ENCODE data around the gene HNRNPUL2. TPM values are rescaled to one million over a fixed set of nuclear protein-coding genes. Genes with fewer than 3 reads are reported as not detected.
"Not testable (repeated sequence)": the region's sequence is repeated elsewhere in the genome, so short reads cannot be mapped to it uniquely, and the experiment has no call there.

The HNRNPUL2 gene
- total RNA-seq, 2 experiments from 2014 or later: 67.9 to 72.5 TPM

- H3K4me1 Mint-ChIP-seq: peaks cover 43% of the 10 kb centered on the region
- peak within 1 kb of the TSS; percentile 91 for H3K4me3 Mint-ChIP-seq
- H3K36me3 Mint-ChIP-seq: peaks cover 15% of the 10 kb centered on the region
- DNase-seq (no peak), ATAC-seq (ENCODE audit: low read depth) (no peak)
- no peaks in the 10 kb centered on the region for H3K27me3 Mint-ChIP-seq
- H3K9me3 Mint-ChIP-seq: no peaks in the 10 kb centered on the region
- peak within 1 kb of the TSS; percentile 98 for H3K27ac Mint-ChIP-seq
- POLR2A ChIA-PET: interaction anchor here (0.6 to 8.3 kb wide), 15 partner anchors 19 to 174 kb away, joined by 3 to 107 read pairs (median 9); partner anchors contain the start of genes C11orf98, CSKMT, GANAB and HNRNPUL2
Observed at GRCh38 chr11:62707277-62707861, 19.9 kb downstream of the HNRNPUL2 start, which contains the start of the genes BSCL2 and GNG3. BSCL2 (minus strand) TSS chr11:62707424; CDS start chr11:62707195, 229 bp downstream. GNG3 (plus strand) TSS chr11:62707676; CDS start chr11:62708296, 620 bp downstream.

- Mint-ChIP-seq H3K27me3 (no peaks in the 10 kb centered on the region), H3K4me3 (peak overlapping the region; percentile 91), H3K36me3 (peaks cover 16% of the 10 kb centered on the region), H3K27ac (peak overlapping the region; percentile 73), H3K9me3 (no peaks in the 10 kb centered on the region), H3K4me1 (peaks cover 39% of the 10 kb centered on the region)
- ATAC-seq (ENCODE audit: low read depth) (no peak), DNase-seq (no peak)
- POLR2A ChIA-PET: interaction anchor here (0.8 to 8.3 kb wide), 10 partner anchors 20 to 174 kb away, joined by 3 to 107 read pairs (median 24); partner anchors contain the start of genes C11orf98, CSKMT, HNRNPUL2 and LBHD1
Observed at GRCh38 chr11:62706850-62707247, 20.4 kb downstream of the HNRNPUL2 start.

- Mint-ChIP-seq H3K4me3 (peak overlapping the region; percentile 91), H3K9me3 (no peaks in the 10 kb centered on the region), H3K36me3 (peaks cover 16% of the 10 kb centered on the region), H3K27me3 (no peaks in the 10 kb centered on the region), H3K27ac (peak overlapping the region; percentile 73), H3K4me1 (peaks cover 39% of the 10 kb centered on the region)
- POLR2A ChIA-PET: interaction anchor here (0.5 to 8.3 kb wide), 22 partner anchors 10 to 175 kb away, joined by 3 to 107 read pairs (median 4); partner anchors contain the start of genes C11orf98, CSKMT, HNRNPUL2 and LBHD1
- DNase-seq: peak; percentile 95
- ATAC-seq (ENCODE audit: low read depth): peak; percentile 43
Observed at GRCh38 chr11:62705880-62706849, 21.1 kb downstream of the HNRNPUL2 start.

GRCh38 chr11:62705413-62705812 is 21.8 kb downstream of the HNRNPUL2 start:
- Mint-ChIP-seq H3K27ac (peak overlapping the region; percentile 73), H3K4me3 (peak overlapping the region; percentile 91), H3K9me3 (no peaks in the 10 kb centered on the region), H3K36me3 (peaks cover 13% of the 10 kb centered on the region), H3K4me1 (peaks cover 35% of the 10 kb centered on the region), H3K27me3 (no peaks in the 10 kb centered on the region)
- POLR2A ChIA-PET: interaction anchor here (0.7 to 8.3 kb wide), 18 partner anchors 9 to 176 kb away, joined by 3 to 107 read pairs (median 4); partner anchors contain the start of genes C11orf98, CSKMT, HNRNPUL2 and LBHD1
- DNase-seq (no peak), ATAC-seq (ENCODE audit: low read depth) (no peak)

DNA sequence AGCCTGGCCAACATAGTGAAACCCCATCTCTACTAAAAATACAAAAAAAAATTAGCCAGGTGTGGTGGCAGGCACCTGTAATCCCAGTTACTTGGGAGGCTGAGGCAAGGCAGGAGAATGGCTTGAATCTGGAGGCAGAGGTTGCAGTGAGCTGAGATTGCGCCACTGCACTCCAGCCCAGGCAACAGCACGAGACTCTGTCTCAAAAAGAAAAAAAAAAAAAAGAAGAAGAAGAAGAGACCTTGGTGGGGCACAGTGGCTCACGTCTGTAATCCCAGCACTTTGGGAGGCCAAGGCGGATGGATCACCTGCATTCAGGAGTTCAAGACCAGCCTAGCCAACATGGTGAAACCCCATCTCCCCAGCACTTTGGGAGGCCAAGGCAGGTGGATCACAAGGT is 23.3 kb downstream of the HNRNPUL2 start:
- H3K27me3 Mint-ChIP-seq; H3K9me3 Mint-ChIP-seq; DNase-seq; H3K4me3 Mint-ChIP-seq; H3K27ac Mint-ChIP-seq; ATAC-seq (ENCODE audit: low read depth): not testable (repeated sequence)
- POLR2A ChIA-PET: interaction anchor here (0.6 to 1.0 kb wide), 2 partner anchors 15 to 131 kb away, joined by 3 to 5 read pairs; partner anchors contain the start of gene EEF1G
- peaks cover 26% of the 10 kb centered on the region for H3K4me1 Mint-ChIP-seq
- peaks cover 12% of the 10 kb centered on the region for H3K36me3 Mint-ChIP-seq

GRCh38 chr11:62702246-62702645 is 25.0 kb downstream of the HNRNPUL2 start:
- no peak overlapping the region for H3K27ac Mint-ChIP-seq
- H3K27me3 Mint-ChIP-seq: no peaks in the 10 kb centered on the region
- DNase-seq (no peak), ATAC-seq (ENCODE audit: low read depth) (no peak)
- peaks cover 15% of the 10 kb centered on the region for H3K4me1 Mint-ChIP-seq
- H3K4me3 Mint-ChIP-seq: no peak overlapping the region
- peaks cover 12% of the 10 kb centered on the region for H3K36me3 Mint-ChIP-seq
- POLR2A ChIA-PET: interaction anchor here (1.1 to 1.8 kb wide), 2 partner anchors 80 to 139 kb away, joined by 3 to 4 read pairs; no protein-coding TSS in a partner anchor
- no peaks in the 10 kb centered on the region for H3K9me3 Mint-ChIP-seq

DNA sequence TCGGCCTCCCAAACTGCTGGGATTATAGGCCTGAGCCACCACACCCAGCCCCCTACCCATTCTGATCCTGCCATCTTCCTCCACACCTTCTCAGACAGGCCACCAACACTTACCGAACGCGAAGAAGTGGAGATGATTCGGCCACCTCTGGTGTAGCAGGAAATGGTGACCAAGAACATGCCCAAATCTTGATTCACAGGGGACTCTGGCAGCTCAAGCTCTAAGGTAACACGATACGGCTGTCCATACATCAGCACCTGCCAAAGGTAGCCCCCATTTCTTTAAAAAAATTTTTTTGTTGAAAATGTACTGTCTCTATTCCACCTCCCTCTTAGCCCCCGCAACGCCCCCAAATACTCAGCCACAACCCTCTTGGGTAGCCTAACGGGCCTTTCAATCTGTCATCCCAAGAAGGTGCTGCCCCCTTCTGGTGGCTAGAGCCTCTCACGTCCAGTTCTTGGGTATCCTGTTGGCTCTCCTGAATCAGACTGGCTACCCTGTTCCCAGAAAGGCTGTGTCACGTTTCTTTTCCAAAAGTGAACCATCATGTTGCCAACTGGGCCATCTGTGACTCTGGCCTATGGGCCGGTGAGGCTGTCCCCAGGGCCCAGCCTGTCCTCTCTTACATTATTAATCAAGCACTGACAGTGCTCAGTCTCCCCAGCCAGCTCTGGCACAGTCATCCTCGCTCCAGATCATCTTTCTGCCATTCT is 32.6 kb downstream of the HNRNPUL2 start:
- H3K27ac Mint-ChIP-seq: peak overlapping the region; percentile 52
- ATAC-seq (ENCODE audit: low read depth) (peak; percentile 86), DNase-seq (peak; percentile 68)
- peaks cover 5% of the 10 kb centered on the region for H3K4me1 Mint-ChIP-seq
- no peaks in the 10 kb centered on the region for H3K27me3 Mint-ChIP-seq
- peaks cover 10% of the 10 kb centered on the region for H3K36me3 Mint-ChIP-seq
- no peak overlapping the region for H3K4me3 Mint-ChIP-seq
- POLR2A ChIA-PET: interaction anchor here (0.7 to 1.8 kb wide), 10 partner anchors 11 to 168 kb away, joined by 3 to 11 read pairs (median 3); partner anchors contain the start of genes C11orf98, CSKMT, INTS5 and LBHD1
- H3K9me3 Mint-ChIP-seq: no peaks in the 10 kb centered on the region

DNA sequence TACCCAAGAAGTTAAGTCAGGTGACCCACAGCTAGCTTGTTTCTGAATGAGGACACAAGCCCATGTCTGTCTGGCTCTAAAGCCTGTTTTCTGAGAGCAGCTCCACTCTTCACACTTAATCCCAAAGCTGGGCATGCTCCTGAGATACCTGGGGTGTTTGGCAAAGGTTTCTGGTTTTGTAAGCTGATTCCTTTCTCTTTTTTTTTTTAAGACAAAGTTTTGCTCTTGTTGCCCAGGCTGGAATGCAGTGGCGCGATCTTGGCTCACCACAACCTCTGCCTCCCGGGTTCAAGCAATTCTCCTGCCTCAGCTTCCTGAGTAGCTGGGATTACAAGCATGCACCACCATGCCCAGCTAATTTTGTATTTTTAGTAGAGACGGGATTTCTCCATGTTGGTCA is 33.6 kb downstream of the HNRNPUL2 start:
- not testable (repeated sequence) for H3K4me1 Mint-ChIP-seq
- POLR2A ChIA-PET: interaction anchor here (1.0 to 1.8 kb wide), 6 partner anchors 10 to 102 kb away, joined by 3 to 11 read pairs (median 4); partner anchors contain the start of genes C11orf98, CSKMT, LBHD1 and TUT1

DNA sequence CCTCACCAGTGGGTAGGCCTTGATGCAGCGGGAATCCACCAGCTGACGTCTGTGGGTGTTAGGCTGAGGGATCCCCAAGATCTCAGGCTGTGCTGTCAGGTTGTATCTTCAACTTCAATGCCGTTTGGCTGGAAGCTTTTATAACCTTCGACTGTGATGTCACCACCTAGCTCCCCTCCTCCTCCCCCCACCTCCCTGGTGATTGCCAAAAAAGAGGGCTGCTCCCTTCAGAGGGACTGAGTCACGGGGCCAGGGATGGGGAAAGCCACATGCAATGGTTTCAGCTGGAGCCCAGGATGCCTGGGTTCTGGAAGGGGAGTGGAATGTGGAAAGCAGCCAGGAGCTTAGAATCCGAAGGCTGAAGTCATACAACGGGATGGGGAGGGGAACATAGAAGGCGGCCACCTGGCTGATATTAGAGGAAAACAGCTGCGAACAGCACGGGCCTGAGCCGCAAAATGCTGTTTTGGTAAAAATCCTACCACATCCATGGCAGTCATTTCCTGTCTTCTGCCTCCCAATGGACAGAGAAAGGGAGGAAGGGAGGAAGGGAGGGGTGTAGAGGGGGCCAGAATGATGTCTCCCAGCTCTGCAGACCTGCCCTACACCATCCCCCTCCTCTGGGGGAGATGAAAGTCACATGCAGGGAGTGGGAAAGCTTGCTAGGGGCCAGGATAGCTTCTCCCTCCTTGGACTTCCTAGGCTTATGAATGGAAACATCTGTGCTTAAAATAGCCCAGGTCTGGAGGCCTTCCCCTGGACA is 37.7 kb downstream of the HNRNPUL2 start, which contains the start of gene LRRN4CL:
TSS of gene LRRN4CL (minus strand) at position 110 of the 763 bp plus-strand sequence. CDS start 1,022 bp downstream, outside the sequence.
- ATAC-seq (ENCODE audit: low read depth): no peak
- Mint-ChIP-seq H3K27me3 (peaks cover 10% of the 10 kb centered on the region), H3K27ac (peak within 1 kb of the TSS; percentile 28)

More for the DNA sequence above, 33.6 kb downstream of the HNRNPUL2 start:
- ATAC-seq (ENCODE audit: low read depth); H3K9me3 Mint-ChIP-seq; H3K4me3 Mint-ChIP-seq; DNase-seq; H3K27me3 Mint-ChIP-seq; H3K27ac Mint-ChIP-seq: not testable (repeated sequence)
- peaks cover 10% of the 10 kb centered on the region for H3K36me3 Mint-ChIP-seq

DNA sequence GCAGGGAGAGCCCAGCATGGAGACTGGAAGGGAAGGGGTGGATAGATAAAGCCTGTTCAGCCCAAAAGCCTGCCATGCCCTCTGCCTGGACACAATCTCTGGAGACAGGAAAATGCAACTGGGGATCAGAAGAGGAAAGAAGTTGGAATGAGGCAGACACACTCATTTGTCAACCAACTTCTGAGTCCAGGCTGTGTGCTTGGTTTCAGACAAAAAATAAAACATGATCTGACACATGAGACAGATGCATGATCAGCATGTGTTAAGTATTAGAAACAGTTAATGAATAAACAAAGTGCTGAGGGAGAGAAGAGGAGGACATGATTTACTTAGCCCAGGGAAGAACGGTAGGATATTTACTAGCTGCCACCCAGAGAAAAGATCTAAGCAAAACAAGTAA is 38.8 kb downstream of the HNRNPUL2 start:
- Mint-ChIP-seq H3K27me3 (peaks cover 10% of the 10 kb centered on the region), H3K9me3 (no peaks in the 10 kb centered on the region), H3K36me3 (peaks cover 10% of the 10 kb centered on the region), H3K27ac (no peak overlapping the region), H3K4me1 (no peaks in the 10 kb centered on the region), H3K4me3 (no peak overlapping the region)
- DNase-seq (no peak), ATAC-seq (ENCODE audit: low read depth) (no peak)
- POLR2A ChIA-PET: interaction anchor here (0.5 to 1.6 kb wide), 4 partner anchors 16 to 96 kb away, joined by 4 to 7 read pairs (median 4); partner anchors contain the start of genes LBHD1 and UQCC3

More for the DNA sequence above, 37.7 kb downstream of the HNRNPUL2 start, which contains the start of gene LRRN4CL:
- POLR2A ChIA-PET: interaction anchor here (0.5 to 1.6 kb wide), 8 partner anchors 14 to 110 kb away, joined by 3 to 7 read pairs (median 4); partner anchors contain the start of genes LBHD1, MTA2 and UQCC3
- Mint-ChIP-seq H3K4me1 (peaks cover under 1% of the 10 kb centered on the region), H3K36me3 (peaks cover 10% of the 10 kb centered on the region), H3K9me3 (no peaks in the 10 kb centered on the region), H3K4me3 (no peak within 1 kb of the TSS)
- no peak for DNase-seq

Data from activated naive CD8-positive, alpha-beta T cell treated with anti-CD3 and anti-CD28 coated beads, Interleukin-2, amount 10 ng/mL, durations not matched to agents 7 days and 5 days (primary cell).